Caco-2 (cell line): ENCODE measurements around the gene ABCA7. TPM values are rescaled to one million over a fixed set of nuclear protein-coding genes. Genes with fewer than 3 reads are reported as not detected.

Experiments used
- Bru-seq: library from RNA; stranded (reverse); fragments of 400-500 nt; gene quantifications from one replicate; lab custom pipeline; 2021; lab: Mats Ljungman, UMichigan
- BruChase-seq, 2 experiments: library from RNA; stranded (reverse); fragments of 400-500 nt; gene quantifications; one replicate each; lab custom pipeline; 2021; lab: Mats Ljungman, UMichigan
- BruUV-seq: library from RNA; stranded (reverse); fragments of 400-500 nt; replicated peaks from 2 replicates; lab custom pipeline; 2021; lab: Mats Ljungman, UMichigan
- CTCF ChIA-PET: fragments of 300-600 bp; sonication (Branson Sonifier 250); formaldehyde crosslinking; loops from one replicate; lab custom pipeline; 2022; ENCODE audit warnings: antibody characterized with exemption; lab: Charles Lee
- POLR2A ChIA-PET: fragments of 300-600 bp; sonication (Branson Sonifier 250); formaldehyde crosslinking; loops from one replicate; lab custom pipeline; 2022; ENCODE audit warnings: antibody characterized with exemption; lab: Charles Lee
- DNase-seq, 2 experiments: peaks; one replicate each; pipeline versions ENCODE4 v3.0.0 to v3.0.0-alpha.2; 2020 to 2022
- H3K27me3 ChIP-seq: replicated peaks from 2 replicates; pipeline ENCODE4 v1.6.0; 2011; ENCODE audit warnings: low read length; ENCODE audit not compliant: control insufficient read depth, insufficient read depth
- H3K36me3 ChIP-seq: 2 replicates; pipeline ENCODE4 v1.5.1; 2011; ENCODE audit warnings: low read length; ENCODE audit not compliant: control insufficient read depth, insufficient read depth
- H3K4me1 ChIP-seq: fragments of 250-450 bp; sonication (Bioruptor Pico); 2 replicates; pipeline ENCODE4 v1.5.1; 2020; ENCODE audit warnings: mild to moderate bottlenecking
- H3K4me3 ChIP-seq: 2 replicates; pipeline ENCODE4 v1.5.1; 2011; ENCODE audit warnings: low read depth, mild to moderate bottlenecking, control low read depth, low read length
- H3K9me3 ChIP-seq: fragments of 250-450 bp; sonication (Bioruptor Pico); 2 replicates; pipeline ENCODE4 v1.5.1; 2020; ENCODE audit warnings: mild to moderate bottlenecking, moderate library complexity
- H3K27ac Mint-ChIP-seq: one replicate; pipeline ENCODE4 v1.8.0; 2022; ENCODE audit warnings: mixed read lengths; ENCODE audit not compliant: unreplicated experiment
- H3K27me3 Mint-ChIP-seq: one replicate; pipeline ENCODE4 v1.8.0; 2022; ENCODE audit warnings: mixed read lengths; ENCODE audit not compliant: insufficient read depth, unreplicated experiment
- H3K36me3 Mint-ChIP-seq: one replicate; pipeline ENCODE4 v1.8.0; 2022; ENCODE audit warnings: mild to moderate bottlenecking, mixed read lengths; ENCODE audit not compliant: insufficient read depth, unreplicated experiment
- H3K4me1 Mint-ChIP-seq: one replicate; pipeline ENCODE4 v1.8.0; 2022; ENCODE audit warnings: low read depth, mixed read lengths; ENCODE audit not compliant: unreplicated experiment
- H3K4me3 Mint-ChIP-seq: one replicate; pipeline ENCODE4 v1.8.0; 2022; ENCODE audit warnings: mild to moderate bottlenecking, moderate library complexity, mixed read lengths; ENCODE audit not compliant: unreplicated experiment
- H3K9me3 Mint-ChIP-seq: one replicate; pipeline ENCODE4 v1.8.0; 2022; ENCODE audit warnings: mixed read lengths; ENCODE audit not compliant: unreplicated experiment
- CTCF ChIP-seq, 2 experiments: fragments of 200-600 bp in 1 of 2; IDR thresholded peaks; 1 replicate in 1 of 2; 2 replicates in 1 of 2; pipeline versions ENCODE4 v1.5.1 to v1.8.0; 2011 to 2022; ENCODE audit warnings: antibody characterized with exemption in 1 of 2, control low read depth in 1 of 2, inconsistent platforms in 1 of 2, low read depth in 1 of 2, low read length in 1 of 2, mild to moderate bottlenecking in 1 of 2, moderate library complexity in 1 of 2; ENCODE audit not compliant: insufficient read depth in 1 of 2, severe bottlenecking in 1 of 2, unreplicated experiment in 1 of 2
- intact Hi-C: fragments of 100-400 bp; cut with micrococcal nuclease; formaldehyde crosslinking; loops from one replicate; pipeline ENCODE4 v1.10.0; 2022; ENCODE audit not compliant: unreplicated experiment
- long read RNA-seq: library from polyadenylated mRNA; stranded (forward); transcript quantifications from one replicate; pipeline ENCODE4 v2.0.0, GENCODE V29; 2022
- total RNA-seq: library from RNA; stranded (reverse); gene quantifications from 2 replicates; pipeline ENCODE4 v1.2.3, GENCODE V29; 2022

The ABCA7 gene
- total RNA-seq (43.5 and 45.9 TPM in 2 replicates), Bru-seq, nascent RNA (percentile 42 among the genes with signal in this experiment), BruChase-seq, experiment 1, labeled RNA remaining after a 2-hour chase (percentile 46 among the genes with signal in this experiment), BruChase-seq, experiment 2, labeled RNA remaining after a 6-hour chase (percentile 62 among the genes with signal in this experiment)
- long read RNA-seq, partial matches to known transcripts, result 38 of 50 reads
- long read RNA-seq, other reads (novel, unspliced or antisense), result 10 of 50 reads

- peak within 1 kb of the TSS; percentile 78 for H3K4me3 ChIP-seq
- H3K9me3 Mint-ChIP-seq, result no peaks in the 10 kb centered on the region
- peak; percentile 98 to 99 for DNase-seq
- TF ChIP-seq CTCF (IDR thresholded peaks at IDR 0.05; ENCODE audit: insufficient read depth in 1 of 2, low read depth in 1 of 2, low read length in 1 of 2, severe bottlenecking in 1 of 2, unreplicated experiment in 1 of 2), result no peak
- peaks cover 67% of the 10 kb centered on the region for H3K36me3 Mint-ChIP-seq
- no peaks in the 10 kb centered on the region for H3K27me3 ChIP-seq
- H3K4me1 Mint-ChIP-seq, result no peaks in the 10 kb centered on the region
- no peaks in the 10 kb centered on the region for H3K9me3 ChIP-seq
- no TSS peak for BruUV-seq
- no peaks in the 10 kb centered on the region for H3K27me3 Mint-ChIP-seq
- H3K36me3 ChIP-seq, result peaks cover 2% of the 10 kb centered on the region
- H3K27ac Mint-ChIP-seq, result peak within 1 kb of the TSS; percentile 91
- peak within 1 kb of the TSS; percentile 91 for H3K4me3 Mint-ChIP-seq
- intact Hi-C loops, result loop anchor here (1.0 to 2.0 kb wide), 2 partner anchors 12 to 19 kb away; partner anchors contain the start of genes RNU6-2 and TMEM259
- ChIA-PET POLR2A (interaction anchor here (0.5 to 2.4 kb wide), 8 partner anchors 11 to 229 kb away, joined by 3 to 21 read pairs (median 6); partner anchors contain the start of genes CIRBP, CNN2 and RNU6-2), CTCF (interaction anchor here (0.5 to 0.8 kb wide), 2 partner anchors 21 to 25 kb away, joined by 3 to 4 read pairs; no protein-coding TSS in a partner anchor)
- peaks cover 10% of the 10 kb centered on the region for H3K4me1 ChIP-seq
Measured at GRCh38 chr19:1039646-1040475, at the start of gene ABCA7. Gene ABCA7, plus strand, starts transcription at chr19:1040107. Its CDS starts 1,255 bp downstream, at chr19:1041362.

GRCh38 chr19:990119-990571, 49.8 kb upstream of the ABCA7 start:
- ChIA-PET POLR2A (no interaction called here), CTCF (no interaction called here)
- no peak for DNase-seq
- H3K9me3 ChIP-seq, result no peaks in the 10 kb centered on the region
- no TSS peak for BruUV-seq
- peaks cover 4% of the 10 kb centered on the region for H3K36me3 ChIP-seq
- no peaks in the 10 kb centered on the region for H3K27me3 Mint-ChIP-seq
- H3K4me3 Mint-ChIP-seq, result no peak overlapping the region
- H3K27me3 ChIP-seq, result no peaks in the 10 kb centered on the region
- H3K36me3 Mint-ChIP-seq, result peaks cover 69% of the 10 kb centered on the region
- no peak overlapping the region for H3K4me3 ChIP-seq
- no peak for TF ChIP-seq CTCF (IDR thresholded peaks at IDR 0.05; ENCODE audit: insufficient read depth in 1 of 2, low read depth in 1 of 2, low read length in 1 of 2, severe bottlenecking in 1 of 2, unreplicated experiment in 1 of 2)
- H3K4me1 ChIP-seq, result peaks cover 27% of the 10 kb centered on the region
- no peak overlapping the region for H3K27ac Mint-ChIP-seq
- no peaks in the 10 kb centered on the region for H3K4me1 Mint-ChIP-seq
- intact Hi-C loops, result no loop called here
- no peaks in the 10 kb centered on the region for H3K9me3 Mint-ChIP-seq

DNA sequence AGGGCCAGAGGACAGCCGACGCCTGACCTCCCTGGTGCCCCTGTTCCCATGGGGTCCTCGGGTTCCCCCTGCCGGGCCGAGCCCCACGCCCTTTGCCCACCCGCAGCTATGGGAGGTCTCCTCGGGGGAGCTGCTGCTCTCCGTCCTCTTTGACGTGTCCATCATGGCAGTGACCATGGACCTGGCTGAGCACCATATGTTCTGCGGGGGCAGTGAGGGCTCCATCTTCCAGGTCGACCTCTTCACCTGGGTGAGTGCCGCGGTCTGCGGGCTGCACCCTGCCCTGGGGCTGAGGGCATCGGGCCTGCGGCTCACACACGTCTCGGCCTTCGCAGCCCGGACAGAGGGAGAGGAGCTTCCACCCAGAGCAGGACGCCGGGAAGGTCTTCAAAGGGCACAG, 49.2 kb upstream of the ABCA7 start:
- intact Hi-C loops, result no loop called here
- Mint-ChIP-seq H3K27ac (no peak overlapping the region), H3K27me3 (no peaks in the 10 kb centered on the region), H3K4me1 (no peaks in the 10 kb centered on the region), H3K9me3 (no peaks in the 10 kb centered on the region), H3K36me3 (peaks cover 69% of the 10 kb centered on the region), H3K4me3 (no peak overlapping the region)
- CTCF ChIA-PET, result no interaction called here
- no peaks in the 10 kb centered on the region for H3K9me3 ChIP-seq
- TF ChIP-seq CTCF (IDR thresholded peaks at IDR 0.05; ENCODE audit: insufficient read depth in 1 of 2, low read depth in 1 of 2, low read length in 1 of 2, severe bottlenecking in 1 of 2, unreplicated experiment in 1 of 2), result no peak
- DNase-seq, result no peak
- POLR2A ChIA-PET, result no interaction called here
- H3K27me3 ChIP-seq, result no peaks in the 10 kb centered on the region
- BruUV-seq, result no TSS peak
- H3K36me3 ChIP-seq, result peaks cover 4% of the 10 kb centered on the region
- no peak overlapping the region for H3K4me3 ChIP-seq
- H3K4me1 ChIP-seq, result peaks cover 32% of the 10 kb centered on the region
